A549 (cell line): Measurements from ENCODE around the gene TTC39B. TPM values are rescaled to one million over a fixed set of nuclear protein-coding genes. Genes with fewer than 3 reads are reported as not detected.

Experiments used
- ATAC-seq, 2 experiments: fragments of 200-7000 bp in 1 of 2; fragments of >200 bp in 1 of 2; cut with Nextera tagmentation in 1 of 2; cut with Tn5 transposase in 1 of 2; 3 replicates each; pipeline versions ENCODE4 v1.8.0 to v1.9.1; 2018 to 2020; ENCODE audit warnings: mild to moderate bottlenecking in 1 of 2, moderate library complexity in 1 of 2
- CTCF ChIA-PET: fragments of 300-600 bp; sonication (Branson Sonifier 250); formaldehyde crosslinking; extraction: SDS; loops from one replicate; lab custom pipeline; 2021; ENCODE audit warnings: antibody characterized with exemption, inconsistent platforms; lab: Yijun Ruan, JAX
- POLR2A ChIA-PET: fragments of 350-600 bp; formaldehyde crosslinking; extraction: SDS; loops from one replicate; lab custom pipeline; 2021; ENCODE audit warnings: antibody characterized with exemption, inconsistent platforms; lab: Yijun Ruan, JAX
- DNase-seq, 2 experiments: peaks; one replicate each; pipeline versions ENCODE4 v3.0.0 to v3.0.0-alpha.2; 2011 to 2016; ENCODE audit warnings: low read depth in 1 of 2, low spot score in 1 of 2
- FAIRE-seq: peaks from 2 replicates; lab custom pipeline; 2011; peaks lifted over from hg19 to GRCh38; lab: Jason Lieb, UNC
- H3K27ac ChIP-seq, 2 experiments: fragments of >200 bp; sonication (Bioruptor Twin); formaldehyde crosslinking; 3 replicates each; pipeline ENCODE4 v1.5.1; 2016 to 2017
- H3K4me1 ChIP-seq: fragments of >200 bp; sonication (Bioruptor Twin); formaldehyde crosslinking; 3 replicates; pipeline ENCODE4 v1.6.1; 2016
- H3K4me2 ChIP-seq: fragments of >200 bp; sonication (Bioruptor Twin); formaldehyde crosslinking; 3 replicates; pipeline ENCODE4 v1.6.1; 2016
- H3K4me3 ChIP-seq: fragments of >200 bp; sonication (Bioruptor Twin); formaldehyde crosslinking; 3 replicates; pipeline ENCODE4 v1.5.1; 2016
- H3K9me3 ChIP-seq: fragments of >200 bp; sonication (Bioruptor Twin); formaldehyde crosslinking; 3 replicates; pipeline ENCODE4 v1.6.1; 2016
- CBX2 ChIP-seq: fragments of 200-600 bp; sonication (generic); IDR thresholded peaks from 2 replicates; pipeline ENCODE4 v1.6.1; 2016; ENCODE audit warnings: low read depth, mild to moderate bottlenecking, borderline replicate concordance
- CEBPB ChIP-seq, 2 experiments: fragments of >200 bp in 1 of 2; sonication (Bioruptor Twin) in 1 of 2; formaldehyde crosslinking in 1 of 2; IDR thresholded peaks; 2 replicates each; pipeline ENCODE4 v1.6.1; 2012 to 2016
- EHF ChIP-seq: fragments of 250-450 bp; sonication (Bioruptor Pico); IDR thresholded peaks from 2 replicates; pipeline ENCODE4 v1.5.0; 2020; ENCODE audit warnings: mild to moderate bottlenecking
- EHMT2 ChIP-seq: fragments of 200-600 bp; sonication (generic); IDR thresholded peaks from 2 replicates; pipeline ENCODE4 v1.6.1; 2016; ENCODE audit warnings: antibody characterized with exemption, low read depth, mild to moderate bottlenecking, moderate library complexity
- FOSB ChIP-seq: fragments of 250-450 bp; sonication (Bioruptor Pico); IDR thresholded peaks from 2 replicates; pipeline ENCODE4 v1.5.0; 2020; ENCODE audit warnings: mild to moderate bottlenecking, moderate library complexity
- FOXS1 ChIP-seq: fragments of 250-450 bp; sonication (Bioruptor Pico); IDR thresholded peaks from 2 replicates; pipeline ENCODE4 v1.5.0; 2020; ENCODE audit warnings: mild to moderate bottlenecking, moderate library complexity
- HOXA7 ChIP-seq: fragments of 250-450 bp; sonication (Bioruptor Pico); IDR thresholded peaks from 2 replicates; pipeline ENCODE4 v1.5.0; 2020; ENCODE audit warnings: mild to moderate bottlenecking, moderate library complexity
- HOXB13 ChIP-seq: fragments of 250-450 bp; sonication (Bioruptor Pico); IDR thresholded peaks from 2 replicates; pipeline ENCODE4 v1.5.0; 2020; ENCODE audit warnings: low read depth, mild to moderate bottlenecking, moderate library complexity
- JUNB ChIP-seq: fragments of >200 bp; sonication (Bioruptor Twin); formaldehyde crosslinking; IDR thresholded peaks from 2 replicates; pipeline ENCODE4 v1.6.1; 2016
- KDM1A ChIP-seq: fragments of 200-600 bp; sonication (generic); IDR thresholded peaks from 2 replicates; pipeline ENCODE4 v1.6.1; 2016; ENCODE audit warnings: low read depth, mild to moderate bottlenecking
- KDM5A ChIP-seq: fragments of 200-600 bp; sonication (generic); IDR thresholded peaks from 2 replicates; pipeline ENCODE4 v1.6.1; 2016; ENCODE audit warnings: antibody characterized with exemption, mild to moderate bottlenecking
- MAFK ChIP-seq: fragments of 450-650 bp; IDR thresholded peaks from 2 replicates; pipeline ENCODE4 v1.6.1; 2014; ENCODE audit not compliant: partially characterized antibody
- POLR2A ChIP-seq: IDR thresholded peaks from 2 replicates; pipeline ENCODE4 v1.6.1; 2012; ENCODE audit warnings: mild to moderate bottlenecking, low read length
- POLR2AphosphoS2 ChIP-seq: conservative IDR thresholded peaks from 2 replicates; pipeline ENCODE4 v1.6.1; 2012; ENCODE audit warnings: low read length, improper control_type of control experiment, inconsistent platforms
- RNF2 ChIP-seq: fragments of 200-600 bp; sonication (generic); IDR thresholded peaks from 2 replicates; pipeline ENCODE4 v1.6.1; 2016; ENCODE audit warnings: low read depth, mild to moderate bottlenecking, antibody characterized with exemption, moderate library complexity, borderline replicate concordance
- SMC3 ChIP-seq: fragments of >200 bp; sonication (Bioruptor Twin); formaldehyde crosslinking; IDR thresholded peaks from 3 replicates; pipeline ENCODE4 v1.6.1; 2018; ENCODE audit warnings: inconsistent platforms
- TFCP2L1 ChIP-seq: fragments of 250-450 bp; sonication (Bioruptor Pico); IDR thresholded peaks from 2 replicates; pipeline ENCODE4 v1.5.0; 2021; ENCODE audit warnings: mild to moderate bottlenecking
- TP53 ChIP-seq: fragments of 250-450 bp; sonication (Bioruptor Pico); IDR thresholded peaks from 2 replicates; pipeline ENCODE4 v1.5.0; 2021; ENCODE audit warnings: mild to moderate bottlenecking, moderate library complexity
- ZC3H11A ChIP-seq: fragments of 450-650 bp; IDR thresholded peaks from 2 replicates; pipeline ENCODE4 v1.6.1; 2014; ENCODE audit warnings: antibody characterized with exemption, mild to moderate bottlenecking
- ZNF302 ChIP-seq: fragments of 250-450 bp; sonication (Bioruptor Pico); IDR thresholded peaks from 2 replicates; pipeline ENCODE4 v1.9.0; 2021; ENCODE audit warnings: inconsistent platforms, mild to moderate bottlenecking, moderate library complexity
- WGBS: methylation state at CpG from one replicate; pipeline ENCODE4 v1.1.6; 2017; ENCODE audit errors: missing lambda C conversion rate; 5-methylcytosine and 5-hydroxymethylcytosine counted together
- polyA plus RNA-seq, 4 experiments: library from polyadenylated mRNA; depleted of rRNA in 3 of 4; stranded (reverse); fragments of >200 nt; fragmentation: RNase III in 1 of 4; extraction: RNeasy Plus Mini Kit Qiagen cat#74134 plus additional on column Dnase treatment in 1 of 4; gene quantifications; 2 replicates in 3 of 4; 3 replicates in 1 of 4; pipeline ENCODE4 v1.2.3, GENCODE V29; 2011 to 2017
- TF ChIP-seq, protein P1 (sequence below): IDR thresholded peaks from 2 replicates; pipeline ENCODE4 v1.6.1; 2012; ENCODE audit warnings: low read depth, borderline replicate concordance
- TF ChIP-seq, protein P2 (sequence below): fragments of >200 bp; sonication (Bioruptor Twin); formaldehyde crosslinking; IDR thresholded peaks from 2 replicates; pipeline ENCODE4 v1.6.1; 2016
- TF ChIP-seq, protein P3 (sequence below): fragments of 250-450 bp; sonication (Bioruptor Pico); IDR thresholded peaks from 2 replicates; pipeline ENCODE4 v1.5.0; 2020; ENCODE audit warnings: low read depth, mild to moderate bottlenecking, moderate library complexity
- TF ChIP-seq, protein P4 (sequence below): fragments of >200 bp; sonication (Bioruptor Twin); formaldehyde crosslinking; IDR thresholded peaks from 3 replicates; pipeline ENCODE4 v1.6.1; 2016
- TF ChIP-seq, protein P5 (sequence below): fragments of 450-650 bp; IDR thresholded peaks from 2 replicates; pipeline ENCODE4 v1.6.1; 2014; ENCODE audit warnings: antibody characterized with exemption
- TF ChIP-seq, protein P6 (sequence below): fragments of 150-350 bp; IDR thresholded peaks from 2 replicates; pipeline ENCODE4 v1.6.1; 2014; ENCODE audit warnings: low read depth, mild to moderate bottlenecking, low read length

TTC39B gene
- polyA plus RNA-seq, 2 of the 4 experiments (the other 2 are of a cell fraction), result 0.94 to 4.4 TPM

DNA sequence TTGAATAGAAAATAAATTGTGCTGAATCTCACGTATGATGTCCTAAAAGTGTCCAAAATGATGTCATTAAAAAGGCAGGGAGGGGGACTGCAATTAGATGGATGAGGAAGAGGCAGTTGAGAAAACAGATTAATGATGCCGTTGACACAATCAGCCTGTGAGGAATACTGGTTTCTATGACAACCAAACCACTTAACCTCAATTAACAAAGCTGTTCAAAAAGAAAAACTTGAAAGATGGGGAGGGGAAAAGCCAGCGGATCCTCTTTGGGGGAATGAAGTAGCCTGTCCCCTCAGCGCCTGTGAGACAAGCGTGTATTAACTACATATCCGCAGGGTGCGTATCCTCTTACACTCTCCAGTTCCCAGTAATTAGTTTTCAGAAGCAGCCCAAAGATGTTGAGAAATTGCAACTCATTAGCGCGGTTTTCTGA lies 160.7 kb downstream of the TTC39B start (continued):
- TF ChIP-seq, protein P1, sequence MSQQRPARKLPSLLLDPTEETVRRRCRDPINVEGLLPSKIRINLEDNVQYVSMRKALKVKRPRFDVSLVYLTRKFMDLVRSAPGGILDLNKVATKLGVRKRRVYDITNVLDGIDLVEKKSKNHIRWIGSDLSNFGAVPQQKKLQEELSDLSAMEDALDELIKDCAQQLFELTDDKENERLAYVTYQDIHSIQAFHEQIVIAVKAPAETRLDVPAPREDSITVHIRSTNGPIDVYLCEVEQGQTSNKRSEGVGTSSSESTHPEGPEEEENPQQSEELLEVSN, result no peak
- TF ChIP-seq ZC3H11A (no peak), TFCP2L1 (CRISPR knock-in tag) (no peak), ZNF302 (CRISPR knock-in tag) (no peak), CBX2 (no peak)
- TF ChIP-seq, protein P2, sequence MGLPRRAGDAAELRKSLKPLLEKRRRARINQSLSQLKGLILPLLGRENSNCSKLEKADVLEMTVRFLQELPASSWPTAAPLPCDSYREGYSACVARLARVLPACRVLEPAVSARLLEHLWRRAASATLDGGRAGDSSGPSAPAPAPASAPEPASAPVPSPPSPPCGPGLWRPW, result no peak

DNA sequence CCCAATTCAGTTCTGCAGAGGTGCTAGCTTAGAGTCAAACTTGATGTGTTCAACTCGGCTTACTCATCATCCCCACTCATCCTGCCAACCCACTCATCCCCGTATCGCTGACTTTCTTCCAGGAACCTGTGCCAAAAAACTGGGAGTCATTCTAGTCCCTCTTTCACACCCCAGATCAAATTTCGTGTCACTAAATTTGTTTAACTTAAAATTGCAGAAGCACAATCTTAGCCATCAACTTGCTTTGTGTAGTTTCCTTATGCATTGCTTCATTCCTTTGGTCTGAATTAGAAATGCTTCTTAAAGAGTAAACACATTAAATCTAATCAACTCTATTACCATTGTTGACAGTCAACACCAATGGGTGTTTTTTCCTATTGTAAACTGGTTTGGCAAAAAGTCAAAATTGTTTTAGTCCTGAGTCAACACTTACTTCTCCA lies 162.4 kb downstream of the TTC39B start:
- FAIRE-seq, result no peak
- TF ChIP-seq POLR2AphosphoS2, result no peak
- no peak for TF ChIP-seq POLR2A
- TF ChIP-seq JUNB, result no peak
- TF ChIP-seq, protein P3, sequence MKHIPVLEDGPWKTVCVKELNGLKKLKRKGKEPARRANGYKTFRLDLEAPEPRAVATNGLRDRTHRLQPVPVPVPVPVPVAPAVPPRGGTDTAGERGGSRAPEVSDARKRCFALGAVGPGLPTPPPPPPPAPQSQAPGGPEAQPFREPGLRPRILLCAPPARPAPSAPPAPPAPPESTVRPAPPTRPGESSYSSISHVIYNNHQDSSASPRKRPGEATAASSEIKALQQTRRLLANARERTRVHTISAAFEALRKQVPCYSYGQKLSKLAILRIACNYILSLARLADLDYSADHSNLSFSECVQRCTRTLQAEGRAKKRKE (CRISPR knock-in tag), result no peak
- TF ChIP-seq, protein P4, sequence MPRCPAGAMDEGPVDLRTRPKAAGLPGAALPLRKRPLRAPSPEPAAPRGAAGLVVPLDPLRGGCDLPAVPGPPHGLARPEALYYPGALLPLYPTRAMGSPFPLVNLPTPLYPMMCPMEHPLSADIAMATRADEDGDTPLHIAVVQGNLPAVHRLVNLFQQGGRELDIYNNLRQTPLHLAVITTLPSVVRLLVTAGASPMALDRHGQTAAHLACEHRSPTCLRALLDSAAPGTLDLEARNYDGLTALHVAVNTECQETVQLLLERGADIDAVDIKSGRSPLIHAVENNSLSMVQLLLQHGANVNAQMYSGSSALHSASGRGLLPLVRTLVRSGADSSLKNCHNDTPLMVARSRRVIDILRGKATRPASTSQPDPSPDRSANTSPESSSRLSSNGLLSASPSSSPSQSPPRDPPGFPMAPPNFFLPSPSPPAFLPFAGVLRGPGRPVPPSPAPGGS, result no peak
- TF ChIP-seq CEBPB (IDR thresholded peaks at IDR 0.05), result no peak
- TF ChIP-seq FOSB (CRISPR knock-in tag), result no peak
- no peak for TF ChIP-seq EHF (CRISPR knock-in tag)
- TF ChIP-seq, protein P5, sequence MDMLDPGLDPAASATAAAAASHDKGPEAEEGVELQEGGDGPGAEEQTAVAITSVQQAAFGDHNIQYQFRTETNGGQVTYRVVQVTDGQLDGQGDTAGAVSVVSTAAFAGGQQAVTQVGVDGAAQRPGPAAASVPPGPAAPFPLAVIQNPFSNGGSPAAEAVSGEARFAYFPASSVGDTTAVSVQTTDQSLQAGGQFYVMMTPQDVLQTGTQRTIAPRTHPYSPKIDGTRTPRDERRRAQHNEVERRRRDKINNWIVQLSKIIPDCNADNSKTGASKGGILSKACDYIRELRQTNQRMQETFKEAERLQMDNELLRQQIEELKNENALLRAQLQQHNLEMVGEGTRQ, result no peak
- TF ChIP-seq KDM5A, result no peak
- TF ChIP-seq TP53, result no peak
- no peak for TF ChIP-seq HOXA7 (CRISPR knock-in tag)
- no peak for TF ChIP-seq SMC3
- TF ChIP-seq RNF2, result no peak
- TF ChIP-seq EHMT2, result no peak
- no peak for TF ChIP-seq MAFK
- no peak for TF ChIP-seq HOXB13 (CRISPR knock-in tag)
- TF ChIP-seq, protein P6, sequence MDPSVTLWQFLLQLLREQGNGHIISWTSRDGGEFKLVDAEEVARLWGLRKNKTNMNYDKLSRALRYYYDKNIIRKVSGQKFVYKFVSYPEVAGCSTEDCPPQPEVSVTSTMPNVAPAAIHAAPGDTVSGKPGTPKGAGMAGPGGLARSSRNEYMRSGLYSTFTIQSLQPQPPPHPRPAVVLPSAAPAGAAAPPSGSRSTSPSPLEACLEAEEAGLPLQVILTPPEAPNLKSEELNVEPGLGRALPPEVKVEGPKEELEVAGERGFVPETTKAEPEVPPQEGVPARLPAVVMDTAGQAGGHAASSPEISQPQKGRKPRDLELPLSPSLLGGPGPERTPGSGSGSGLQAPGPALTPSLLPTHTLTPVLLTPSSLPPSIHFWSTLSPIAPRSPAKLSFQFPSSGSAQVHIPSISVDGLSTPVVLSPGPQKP, result no peak
- TF ChIP-seq FOXS1 (CRISPR knock-in tag), result no peak
- no peak for TF ChIP-seq KDM1A
- TF ChIP-seq, all 56 proteins: peak for 0
- CTCF ChIA-PET, result interaction anchor here (1.1 to 1.5 kb wide), 2 partner anchors 10 to 19 kb away, joined by 5 read pairs; no protein-coding TSS in a partner anchor
- Histone ChIP-seq H3K4me2 (no peak overlapping the region), H3K4me3 (no peak overlapping the region), H3K27ac (no peak overlapping the region), H3K9me3 (no peaks in the 10 kb centered on the region), H3K4me1 (no peaks in the 10 kb centered on the region)
- ATAC-seq (no peak), DNase-seq (no peak)
- POLR2A ChIA-PET, result no interaction called here
- 3% methylated on average over 4 of the region's 4 CpGs for WGBS
